GM12875 (cell line): ENCODE data around the gene CD1B.
"Not testable (repeated sequence)": the region's sequence is repeated elsewhere in the genome, so short reads cannot be mapped to it uniquely, and the experiment has no call there.

Source experiments
- H3K4me3 ChIP-seq: one replicate; pipeline ENCODE4 v1.5.1; 2011; ENCODE audit warnings: low read depth, low read length, control low read depth
- CTCF ChIP-seq: IDR thresholded peaks from 2 replicates; pipeline ENCODE4 v1.5.1; 2011; ENCODE audit warnings: low read depth, mild to moderate bottlenecking, control low read depth, inconsistent platforms, low read length, moderate library complexity, borderline replicate concordance; ENCODE audit not compliant: insufficient read depth

The CD1B gene

GRCh38 chr1:158357441-158357840 lies 26.1 kb upstream of the CD1B start:
- TF ChIP-seq CTCF = no peak
- no peak overlapping the region for H3K4me3 ChIP-seq

- H3K4me3 ChIP-seq = no peak overlapping the region
- TF ChIP-seq CTCF = no peak
These were observed 25.3 kb upstream of the CD1B start for GRCh38 chr1:158356616-158357015.

GRCh38 chr1:158355773-158356285 lies 24.5 kb upstream of the CD1B start:
- no peak overlapping the region for H3K4me3 ChIP-seq
- TF ChIP-seq CTCF = no peak

GRCh38 chr1:158354255-158354654 lies 22.9 kb upstream of the CD1B start:
- H3K4me3 ChIP-seq = no peak overlapping the region
- TF ChIP-seq CTCF = no peak

- no peak within 1 kb of the TSS for H3K4me3 ChIP-seq
- no peak for TF ChIP-seq CTCF
These were observed 22.2 kb upstream of the CD1B start, which contains the start of gene CD1E for GRCh38 chr1:158353303-158354075. CD1E (plus strand) TSS chr1:158353894; CDS start chr1:158353989, 95 bp downstream.

GRCh38 chr1:158348946-158349345 lies 17.6 kb upstream of the CD1B start:
- H3K4me3 ChIP-seq = not testable (repeated sequence)

- H3K4me3 ChIP-seq = not testable (repeated sequence)
These were observed 5.1 kb upstream of the CD1B start for GRCh38 chr1:158336413-158336812.

- TF ChIP-seq CTCF = no peak
- no peak overlapping the region for H3K4me3 ChIP-seq
These were observed 3.8 kb upstream of the CD1B start for GRCh38 chr1:158335213-158335532.
